HG02973 (cell line): ENCODE measurements around the gene TMC8.
"Not testable (repeated sequence)": the region's sequence is repeated elsewhere in the genome, so short reads cannot be mapped to it uniquely, and the experiment has no call there.

Experiments used
- ATAC-seq: cut with Tn5 transposase; IDR thresholded peaks from one replicate; pipeline ENCODE4 v1.9.1; 2021; ENCODE audit warnings: moderate library complexity; ENCODE audit not compliant: unreplicated experiment

TMC8 gene

GRCh38 chr17:78135858-78136500, 5.4 kb downstream of the TMC8 start:
- no peak for ATAC-seq

GRCh38 chr17:78137392-78138203, 7.0 kb downstream of the TMC8 start:
- ATAC-seq: no peak

- ATAC-seq: no peak
Measured at GRCh38 chr17:78138204-78139060, 7.9 kb downstream of the TMC8 start.

- not testable (repeated sequence) for ATAC-seq
Measured at GRCh38 chr17:78139861-78140168, 9.2 kb downstream of the TMC8 start.

GRCh38 chr17:78140169-78141051, 9.8 kb downstream of the TMC8 start:
- peak; percentile 67 for ATAC-seq

GRCh38 chr17:78141437-78142118, 11.0 kb downstream of the TMC8 start:
- ATAC-seq: no peak

GRCh38 chr17:78142119-78142861, 11.7 kb downstream of the TMC8 start:
- no peak for ATAC-seq

- ATAC-seq: no peak
Measured at GRCh38 chr17:78143214-78144146, 12.9 kb downstream of the TMC8 start.

GRCh38 chr17:78144147-78144719, 13.7 kb downstream of the TMC8 start:
- ATAC-seq: no peak

GRCh38 chr17:78144736-78145641, 14.4 kb downstream of the TMC8 start:
- no peak for ATAC-seq

- no peak for ATAC-seq
Measured at GRCh38 chr17:78146471-78146869, 15.9 kb downstream of the TMC8 start.

GRCh38 chr17:78146881-78147280, 16.3 kb downstream of the TMC8 start:
- ATAC-seq: peak; percentile 3

- peak; percentile 38 for ATAC-seq
Measured at GRCh38 chr17:78147315-78147998, 16.9 kb downstream of the TMC8 start.

- ATAC-seq: no peak
Measured at GRCh38 chr17:78148286-78149016, 17.9 kb downstream of the TMC8 start.

GRCh38 chr17:78151514-78152008, 21.0 kb downstream of the TMC8 start:
- no peak for ATAC-seq
